ENCODE results near the gene DPEP2. TPM values are rescaled to one million over a fixed set of nuclear protein-coding genes. Genes with fewer than 3 reads are reported as not detected.

DPEP2 gene
- total RNA-seq, 1 donor from 2014 or later = not detected

- H3K27ac Mint-ChIP-seq (ENCODE audit: unreplicated experiment) = peak within 1 kb of the TSS; percentile 4
- Histone ChIP-seq H3K27ac (ENCODE audit: low read depth, low read length) (no peak within 1 kb of the TSS), H4K20me1 (ENCODE audit: insufficient read depth, low read length) (peaks cover 89% of the 10 kb centered on the region), H3K27me3 (ENCODE audit: insufficient read depth, low read length) (no peaks in the 10 kb centered on the region), H3K4me3 (ENCODE audit: insufficient read depth, low read depth, low read length) (no peak within 1 kb of the TSS), H3K36me3 (ENCODE audit: insufficient read depth, low read length) (peaks cover 50% of the 10 kb centered on the region), H3K4me2 (ENCODE audit: low read length) (peak within 1 kb of the TSS; percentile 25), H3K79me2 (ENCODE audit: insufficient read depth, low read length) (peaks cover 14% of the 10 kb centered on the region), H3K9ac (ENCODE audit: low read length) (peak within 1 kb of the TSS; percentile 27), H3K4me1 (ENCODE audit: insufficient read depth, low read length) (peaks cover 15% of the 10 kb centered on the region), H2AFZ (ENCODE audit: low read depth, low read length) (no peak within 1 kb of the TSS), H3K9me3 (ENCODE audit: insufficient read depth, low read depth, low read length) (no peaks in the 10 kb centered on the region)
- TF ChIP-seq EZH2 (IDR thresholded peaks at IDR 0.05; ENCODE audit: insufficient read depth, low read length) = no peak
- TF ChIP-seq, protein P1, sequence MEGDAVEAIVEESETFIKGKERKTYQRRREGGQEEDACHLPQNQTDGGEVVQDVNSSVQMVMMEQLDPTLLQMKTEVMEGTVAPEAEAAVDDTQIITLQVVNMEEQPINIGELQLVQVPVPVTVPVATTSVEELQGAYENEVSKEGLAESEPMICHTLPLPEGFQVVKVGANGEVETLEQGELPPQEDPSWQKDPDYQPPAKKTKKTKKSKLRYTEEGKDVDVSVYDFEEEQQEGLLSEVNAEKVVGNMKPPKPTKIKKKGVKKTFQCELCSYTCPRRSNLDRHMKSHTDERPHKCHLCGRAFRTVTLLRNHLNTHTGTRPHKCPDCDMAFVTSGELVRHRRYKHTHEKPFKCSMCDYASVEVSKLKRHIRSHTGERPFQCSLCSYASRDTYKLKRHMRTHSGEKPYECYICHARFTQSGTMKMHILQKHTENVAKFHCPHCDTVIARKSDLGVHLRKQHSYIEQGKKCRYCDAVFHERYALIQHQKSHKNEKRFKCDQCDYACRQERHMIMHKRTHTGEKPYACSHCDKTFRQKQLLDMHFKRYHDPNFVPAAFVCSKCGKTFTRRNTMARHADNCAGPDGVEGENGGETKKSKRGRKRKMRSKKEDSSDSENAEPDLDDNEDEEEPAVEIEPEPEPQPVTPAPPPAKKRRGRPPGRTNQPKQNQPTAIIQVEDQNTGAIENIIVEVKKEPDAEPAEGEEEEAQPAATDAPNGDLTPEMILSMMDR (IDR thresholded peaks at IDR 0.05; ENCODE audit: insufficient read depth, low read depth, low read length) = no peak
- FAIRE-seq (no peak), DNase-seq (ENCODE audit: low read depth) (no peak)
- no peak within 1 kb of the TSS for H3K4me3 Mint-ChIP-seq (ENCODE audit: unreplicated experiment)
- no peaks in the 10 kb centered on the region for H3K27me3 Mint-ChIP-seq (ENCODE audit: low read depth, unreplicated experiment)
- peaks cover 13% of the 10 kb centered on the region for H3K36me3 Mint-ChIP-seq (ENCODE audit: low read depth, unreplicated experiment)
- H3K4me1 Mint-ChIP-seq (ENCODE audit: low read depth, unreplicated experiment) = no peaks in the 10 kb centered on the region
- H3K9me3 Mint-ChIP-seq (ENCODE audit: unreplicated experiment) = no peaks in the 10 kb centered on the region
Measured at GRCh38 chr16:67943619-67944504, 55.4 kb downstream of the DPEP2 start, which contains the start of gene LCAT. LCAT (minus strand) TSS chr16:67944120; CDS start chr16:67944101, 19 bp downstream.

DNA sequence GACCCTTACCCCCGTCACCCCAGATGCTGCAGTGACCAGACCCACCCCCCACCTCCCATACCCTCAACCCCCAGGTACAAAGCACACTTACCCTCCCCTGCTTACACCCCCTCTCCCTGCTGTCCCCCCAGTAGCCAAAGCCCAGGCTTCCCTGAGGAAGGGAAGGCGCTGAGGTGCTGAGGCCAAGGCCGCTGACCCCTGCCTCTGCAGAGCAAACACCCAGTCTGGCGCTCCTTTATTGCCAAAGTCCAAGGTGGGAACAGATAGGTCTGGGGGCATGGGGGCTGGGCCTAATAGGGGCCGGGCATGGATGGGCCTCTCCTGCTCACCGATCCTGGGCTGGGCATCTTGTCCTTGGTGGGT lies 56.0 kb downstream of the DPEP2 start:
- Mint-ChIP-seq H3K27me3 (ENCODE audit: low read depth, unreplicated experiment) (no peaks in the 10 kb centered on the region), H3K36me3 (ENCODE audit: low read depth, unreplicated experiment) (peaks cover 13% of the 10 kb centered on the region), H3K9me3 (ENCODE audit: unreplicated experiment) (no peaks in the 10 kb centered on the region), H3K4me3 (ENCODE audit: unreplicated experiment) (no peak overlapping the region), H3K4me1 (ENCODE audit: low read depth, unreplicated experiment) (no peaks in the 10 kb centered on the region), H3K27ac (ENCODE audit: unreplicated experiment) (no peak overlapping the region)
- Histone ChIP-seq H3K36me3 (ENCODE audit: insufficient read depth, low read length) (peaks cover 50% of the 10 kb centered on the region), H3K4me2 (ENCODE audit: low read length) (no peak overlapping the region), H3K27me3 (ENCODE audit: insufficient read depth, low read length) (no peaks in the 10 kb centered on the region), H4K20me1 (ENCODE audit: insufficient read depth, low read length) (peaks cover 83% of the 10 kb centered on the region), H3K9me3 (ENCODE audit: insufficient read depth, low read depth, low read length) (no peaks in the 10 kb centered on the region), H3K27ac (ENCODE audit: low read depth, low read length) (no peak overlapping the region), H2AFZ (ENCODE audit: low read depth, low read length) (no peak overlapping the region), H3K4me3 (ENCODE audit: insufficient read depth, low read depth, low read length) (no peak overlapping the region), H3K9ac (ENCODE audit: low read length) (no peak overlapping the region), H3K4me1 (ENCODE audit: insufficient read depth, low read length) (peaks cover 15% of the 10 kb centered on the region), H3K79me2 (ENCODE audit: insufficient read depth, low read length) (peaks cover 14% of the 10 kb centered on the region)
- DNase-seq (ENCODE audit: low read depth) (no peak), FAIRE-seq (no peak)
- no peak for TF ChIP-seq EZH2 (IDR thresholded peaks at IDR 0.05; ENCODE audit: insufficient read depth, low read length)
- TF ChIP-seq, protein P1 (IDR thresholded peaks at IDR 0.05; ENCODE audit: insufficient read depth, low read depth, low read length) = no peak
